ENCODE data around the gene SSBP4.

SSBP4 gene

DNA sequence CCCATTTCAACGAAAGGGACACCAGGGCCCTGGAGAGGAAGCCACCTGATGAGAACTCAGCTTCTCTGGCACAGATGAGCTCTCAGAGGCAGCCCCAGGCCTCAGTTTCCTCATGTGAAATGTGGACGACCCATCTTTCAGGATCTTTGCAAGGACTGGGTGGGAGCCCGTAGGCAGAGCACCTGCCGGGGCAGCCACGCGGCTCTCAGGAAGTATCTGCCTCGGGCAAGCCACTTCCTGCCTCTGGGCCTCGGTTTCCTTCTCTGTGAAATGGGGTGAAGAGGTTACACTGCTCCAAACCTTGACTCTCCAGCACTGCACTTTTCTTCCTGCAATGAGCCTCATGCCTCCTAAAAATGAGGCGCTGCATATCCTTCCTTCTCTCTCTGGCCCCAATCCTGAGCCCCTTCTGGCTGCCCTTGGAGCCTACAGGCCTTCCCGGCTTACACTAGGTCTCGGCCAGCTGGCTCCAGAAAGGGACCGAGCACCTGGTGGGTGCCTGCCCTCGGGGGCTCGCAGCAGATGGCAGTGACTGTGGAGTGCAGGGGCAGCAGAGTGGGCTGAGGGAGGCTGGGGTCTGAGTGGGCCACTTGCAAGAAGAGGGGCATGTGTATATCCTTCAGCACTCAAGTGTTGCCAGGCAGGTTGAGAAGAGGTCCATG is 3.5 kb downstream of the SSBP4 start:
- DNase-seq = peak; percentile 63

DNA sequence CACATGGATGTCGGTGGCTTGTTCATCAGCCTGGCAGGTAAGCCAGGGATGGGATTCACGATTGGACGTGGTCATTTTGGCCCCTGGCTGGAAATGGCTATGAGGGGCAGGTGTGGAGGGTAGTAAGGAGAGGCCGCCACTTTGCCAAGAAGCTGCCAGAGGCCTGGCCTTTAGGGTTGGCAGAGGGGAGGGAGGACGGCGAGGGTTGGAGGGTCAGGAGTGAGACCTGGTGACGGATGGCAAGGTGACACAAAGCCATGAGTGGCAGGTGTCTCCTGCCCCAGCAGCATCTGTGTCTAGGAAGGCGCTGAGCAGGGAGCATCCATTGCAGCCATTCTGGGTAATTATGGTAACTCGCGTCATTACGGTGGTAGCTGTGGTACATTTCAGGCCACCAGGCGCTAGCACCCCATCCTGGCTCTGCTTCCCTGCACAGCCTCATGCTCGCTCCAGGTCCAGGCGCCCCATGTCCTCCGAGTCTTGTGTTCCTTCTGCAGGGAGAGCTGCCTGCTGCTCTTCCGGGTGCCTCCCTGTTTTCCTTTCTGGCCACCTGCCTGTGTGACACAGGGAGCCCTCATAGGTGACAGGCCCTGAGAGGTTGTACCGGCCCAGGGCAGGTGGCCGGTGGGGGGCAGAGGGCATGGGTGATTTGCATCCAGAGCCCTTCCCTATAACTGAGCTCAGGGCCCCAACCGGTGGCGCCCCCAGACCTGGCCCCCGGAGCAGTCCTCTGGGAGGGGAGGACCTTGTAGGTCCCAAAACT is 4.2 kb downstream of the SSBP4 start:
- no peak for DNase-seq

DNA sequence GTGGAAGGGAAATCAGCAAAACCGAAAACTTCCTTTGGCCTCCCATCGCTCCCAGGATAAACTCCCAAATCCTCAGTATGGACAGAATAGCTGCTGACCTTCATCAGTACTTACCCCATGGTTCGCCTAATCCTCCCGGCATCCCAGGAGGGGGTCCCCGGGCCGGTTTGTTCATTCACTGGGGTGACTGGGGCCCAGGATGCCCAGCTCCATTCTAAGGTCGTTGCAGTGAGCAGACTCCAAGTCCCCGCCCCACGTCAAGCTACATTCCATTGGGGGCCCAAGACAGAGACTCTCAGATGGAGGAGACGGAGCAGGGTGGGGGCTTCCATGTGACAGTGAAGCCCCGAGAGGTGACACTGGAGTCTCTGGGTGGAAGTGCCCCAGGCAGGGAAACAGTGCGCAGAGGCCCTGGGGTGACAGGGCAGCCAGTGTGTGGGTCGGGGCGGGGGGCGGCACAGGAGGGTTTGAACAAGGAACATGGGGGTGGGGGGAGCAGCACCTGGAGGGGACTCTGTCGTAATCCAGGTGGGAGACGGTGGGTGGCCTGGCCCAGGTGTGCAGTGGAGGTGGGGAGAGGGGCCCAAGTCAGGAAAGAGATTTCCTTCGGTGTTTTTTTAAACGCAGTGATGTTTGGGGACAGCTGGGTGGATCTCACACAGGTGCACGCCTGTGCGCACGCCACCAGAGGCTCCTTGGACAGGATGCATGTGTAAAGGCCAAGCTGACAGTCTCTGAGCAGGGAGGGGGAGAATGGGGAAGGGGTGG is 5.1 kb downstream of the SSBP4 start:
- no peak for DNase-seq

DNA sequence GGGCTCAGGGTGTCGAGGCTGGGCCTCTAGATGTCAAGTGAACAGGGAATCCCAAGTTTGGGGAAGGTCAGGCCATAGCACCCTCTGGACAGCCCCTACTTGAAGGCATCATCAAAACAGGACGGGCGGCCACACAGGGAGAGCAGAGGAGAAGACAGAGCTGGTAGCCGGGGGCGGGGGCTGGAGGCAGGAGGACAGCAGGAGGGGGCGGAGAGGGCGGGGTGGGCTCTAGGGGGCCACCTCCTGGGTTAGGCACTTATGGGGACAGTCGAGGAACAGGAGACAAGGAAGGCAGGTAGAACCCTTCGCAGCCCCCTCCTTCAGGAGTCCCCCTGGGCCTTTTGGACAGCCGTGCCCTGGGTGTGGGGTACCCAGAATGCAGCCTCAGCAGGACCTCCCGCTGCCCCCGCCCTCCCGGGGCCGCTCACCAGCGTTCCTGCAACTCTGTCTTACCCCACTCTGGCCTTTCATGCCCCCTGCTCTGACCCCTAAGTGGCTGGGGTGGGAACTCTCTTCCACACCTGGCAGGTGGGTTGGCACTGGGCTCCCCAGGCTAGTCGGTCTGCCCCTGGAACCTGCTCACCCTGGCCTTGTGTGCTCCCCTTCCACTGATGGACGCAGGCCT is 5.8 kb downstream of the SSBP4 start:
- DNase-seq = no peak

DNA sequence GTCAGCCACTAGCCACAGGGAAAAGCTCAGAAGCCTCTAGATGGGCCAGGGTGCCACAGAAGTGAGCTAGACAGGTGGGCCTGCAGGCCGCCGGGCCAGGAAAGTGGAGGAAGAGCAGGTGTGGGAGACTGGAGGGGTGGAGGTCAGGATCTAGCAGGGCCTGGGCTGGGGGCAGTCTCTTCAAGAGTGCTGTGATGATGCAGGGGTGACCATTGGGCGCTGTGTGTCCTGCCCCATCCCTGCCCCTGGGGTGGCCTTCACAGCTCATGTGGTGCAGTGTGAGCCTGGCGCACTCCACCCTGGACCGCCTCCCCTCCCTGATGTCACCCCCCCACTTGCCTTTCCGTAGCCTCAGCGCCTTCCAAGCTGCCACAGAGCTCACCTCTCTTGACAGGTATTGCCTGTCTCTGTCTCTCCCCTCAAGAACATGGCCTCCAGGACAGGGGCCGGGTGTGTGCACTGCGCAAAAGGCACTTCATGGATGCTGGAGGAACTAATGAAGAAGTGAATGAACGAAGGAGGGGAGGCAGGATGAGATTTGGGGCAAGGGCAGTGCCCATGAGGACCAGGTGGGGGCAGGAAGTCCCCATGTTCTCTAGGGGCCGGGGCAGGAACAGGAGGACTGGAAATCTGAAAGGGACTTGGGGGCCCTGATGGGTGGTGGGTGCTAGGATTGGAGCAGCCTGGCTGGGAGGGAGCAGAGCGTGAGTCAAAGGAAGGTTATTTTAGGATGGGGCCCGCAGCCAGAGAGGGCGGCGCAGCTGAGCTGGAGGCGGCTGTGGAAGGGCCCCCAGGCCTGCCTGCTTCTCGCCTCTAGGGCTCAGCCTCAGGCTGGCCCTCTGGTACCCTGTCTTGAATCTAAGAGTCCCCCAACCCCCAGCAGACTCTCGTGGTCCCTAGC is 6.6 kb downstream of the SSBP4 start:
- no peak for DNase-seq

DNA sequence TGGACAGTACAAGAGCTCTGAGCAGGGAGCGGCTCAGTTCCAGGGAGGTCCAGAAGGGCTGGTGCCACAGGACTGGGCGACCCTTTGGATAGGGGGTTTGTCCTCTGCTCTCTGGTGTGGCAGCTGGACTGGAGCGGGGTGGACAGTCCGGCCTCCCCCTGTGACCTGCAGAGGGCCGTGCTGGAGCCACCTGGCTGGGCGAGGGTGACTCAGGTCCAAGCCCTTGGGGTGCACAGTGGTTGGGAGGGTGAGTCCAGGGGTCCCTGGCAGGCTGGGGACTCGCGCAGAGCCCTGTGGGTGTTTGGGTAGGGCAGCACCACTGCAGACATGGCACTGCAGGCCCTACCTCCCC is 7.2 kb downstream of the SSBP4 start:
- no peak for DNase-seq

DNA sequence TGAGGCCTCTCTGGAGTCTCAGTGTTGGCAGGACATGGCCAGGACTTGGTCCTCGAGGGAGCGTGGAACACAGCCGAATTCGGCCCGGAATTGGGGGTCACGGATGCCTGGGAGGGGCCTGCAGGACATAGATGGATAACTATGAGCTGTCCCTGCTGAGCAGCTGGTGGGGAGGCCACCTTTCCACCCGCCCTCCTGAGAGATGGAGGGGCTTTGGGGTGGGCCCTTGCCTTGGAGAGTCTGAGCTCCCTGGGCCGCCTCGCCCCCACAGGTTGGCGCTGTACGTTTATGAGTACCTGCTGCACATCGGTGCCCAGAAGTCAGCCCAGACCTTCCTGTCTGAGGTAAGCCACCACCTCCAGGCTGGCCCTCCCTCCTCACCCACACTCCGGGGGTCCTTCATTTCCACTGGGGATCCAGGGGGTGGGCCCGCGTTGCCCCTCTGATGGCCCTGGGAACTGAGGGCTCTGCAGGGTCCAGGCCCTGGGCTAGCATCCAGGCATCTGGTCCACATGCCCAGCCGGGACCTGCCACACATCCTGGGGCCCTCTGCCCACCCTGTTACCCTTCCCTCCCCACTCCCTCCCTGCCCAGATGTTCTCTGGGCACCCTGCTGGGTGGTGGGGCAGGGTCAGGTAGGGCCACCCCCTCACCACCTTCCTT is 8.0 kb downstream of the SSBP4 start:
- no peak for DNase-seq

DNA sequence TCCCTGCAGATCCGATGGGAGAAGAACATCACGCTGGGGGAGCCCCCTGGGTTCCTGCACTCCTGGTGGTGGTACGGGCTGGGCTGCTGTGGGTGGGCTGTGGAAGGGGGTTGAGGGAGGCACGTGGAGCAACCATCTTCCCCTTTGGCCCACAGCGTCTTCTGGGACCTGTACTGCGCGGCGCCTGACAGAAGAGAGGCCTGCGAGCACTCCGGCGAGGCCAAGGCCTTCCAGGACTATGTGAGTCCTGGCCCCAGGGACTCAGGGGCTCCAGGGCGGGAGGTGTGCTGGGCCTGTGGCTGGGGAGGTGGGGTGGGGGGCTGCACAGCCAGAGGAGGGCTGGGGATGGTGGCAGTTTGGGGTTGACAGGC is 8.5 kb downstream of the SSBP4 start:
- DNase-seq = no peak

DNA sequence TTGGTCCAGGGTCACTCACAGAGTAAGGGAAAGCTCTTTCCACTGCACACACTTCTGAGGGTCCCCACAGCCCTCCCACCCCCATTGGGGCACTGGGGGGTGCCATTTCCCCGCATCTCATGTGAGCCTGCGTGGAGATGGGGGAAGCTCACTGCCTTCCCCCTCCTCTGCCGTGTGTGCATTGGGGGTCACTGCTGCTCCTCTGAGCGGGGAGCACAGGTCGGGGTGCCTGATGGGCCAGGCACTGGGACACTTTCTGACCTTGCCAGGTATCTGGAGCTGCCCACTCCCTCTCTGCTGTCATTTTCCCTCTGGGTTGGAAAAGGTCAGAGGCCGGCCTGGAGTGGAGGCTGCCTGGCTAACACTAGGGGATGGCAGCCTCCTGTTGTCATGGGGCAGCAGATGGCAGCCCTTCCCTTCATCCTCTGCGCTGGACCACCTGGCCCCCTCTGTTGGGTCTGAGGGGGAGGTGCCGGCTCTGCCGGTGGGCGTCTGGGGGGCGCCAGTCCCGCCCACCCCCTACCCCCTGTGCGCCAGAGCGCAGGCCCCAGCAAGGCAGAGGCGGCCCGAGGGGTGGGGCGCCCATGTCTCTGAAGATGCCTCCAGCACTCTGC is 9.1 kb downstream of the SSBP4 start:
- DNase-seq = no peak

DNA sequence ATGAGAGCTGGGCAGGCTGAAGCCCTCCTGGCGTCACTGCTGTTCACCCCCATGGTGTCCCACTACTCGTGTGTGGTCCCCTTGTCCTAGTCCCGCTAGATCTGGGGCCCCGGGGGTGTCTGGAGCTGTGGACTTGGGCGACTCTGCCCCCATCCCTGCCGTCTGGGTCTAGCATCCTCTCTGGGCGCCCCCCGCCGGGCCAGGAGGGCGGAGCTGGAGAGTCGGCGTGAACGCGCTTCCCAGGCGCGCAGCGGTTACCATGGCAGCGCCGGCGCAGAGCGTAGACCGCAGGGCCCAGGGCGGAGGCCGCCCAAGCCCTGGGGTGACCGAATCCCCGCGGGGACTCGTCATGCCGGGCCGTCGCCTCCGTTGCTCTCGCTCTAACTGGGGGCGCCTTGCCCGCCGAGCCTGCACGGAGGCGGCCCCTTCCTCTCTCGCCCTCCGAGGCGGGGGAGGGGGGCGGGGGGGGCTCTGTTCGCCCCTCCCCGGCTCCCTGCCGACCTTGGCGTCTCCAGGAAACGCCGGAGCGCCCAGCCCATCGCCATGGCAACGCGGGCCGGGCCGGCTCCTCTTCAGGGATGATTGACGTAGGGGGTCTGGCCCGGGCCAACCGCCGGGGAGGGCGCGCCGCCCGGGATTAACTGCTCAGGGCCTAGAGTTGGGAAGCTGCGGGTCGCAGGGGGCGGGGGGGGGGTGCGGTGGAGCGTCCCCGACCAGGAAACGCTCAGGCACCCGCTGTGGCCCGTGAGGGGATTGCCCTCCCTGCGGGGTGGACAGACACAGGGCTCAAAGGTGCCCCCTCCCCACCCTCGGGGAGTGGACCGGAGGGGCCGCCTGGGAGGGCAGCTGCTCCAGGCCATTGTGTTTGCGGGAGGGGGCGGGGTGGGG is 9.8 kb downstream of the SSBP4 start:
- DNase-seq = peak; percentile 92

DNA sequence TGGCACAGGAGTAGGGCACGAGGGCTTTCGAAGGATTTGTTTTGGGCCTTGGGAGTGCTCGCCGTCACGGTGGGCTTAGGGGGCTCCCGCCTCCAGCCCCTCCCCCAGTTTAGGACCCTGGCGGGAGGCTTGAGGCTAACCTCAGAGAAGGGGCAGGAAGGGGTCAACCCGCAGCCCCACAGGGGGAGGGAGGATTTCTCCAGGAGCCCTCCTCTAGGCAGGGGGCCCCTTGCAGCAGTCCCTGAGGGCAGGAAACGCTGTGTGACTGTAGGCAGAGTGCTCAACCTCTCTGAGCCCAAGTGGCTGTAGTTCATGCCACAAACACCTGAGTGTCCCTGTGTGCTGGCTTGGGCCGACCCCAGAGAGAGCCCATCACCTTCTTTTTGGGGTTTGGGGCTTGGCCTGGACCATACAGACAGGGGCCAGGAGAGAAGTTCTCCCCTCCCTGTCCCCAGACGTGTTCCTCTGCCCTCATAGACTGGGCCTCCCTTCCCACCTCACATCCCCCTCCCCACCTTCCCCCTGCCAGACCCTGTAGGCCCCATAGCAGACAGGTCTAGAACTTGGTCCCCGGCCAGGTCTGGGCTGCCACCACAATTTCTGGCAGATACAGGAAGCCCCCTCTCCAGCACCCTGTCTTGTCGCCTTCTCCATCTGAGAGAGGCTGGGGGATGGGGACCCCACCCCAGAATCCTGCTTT is 10.7 kb downstream of the SSBP4 start:
- peak; percentile 44 for DNase-seq

DNA sequence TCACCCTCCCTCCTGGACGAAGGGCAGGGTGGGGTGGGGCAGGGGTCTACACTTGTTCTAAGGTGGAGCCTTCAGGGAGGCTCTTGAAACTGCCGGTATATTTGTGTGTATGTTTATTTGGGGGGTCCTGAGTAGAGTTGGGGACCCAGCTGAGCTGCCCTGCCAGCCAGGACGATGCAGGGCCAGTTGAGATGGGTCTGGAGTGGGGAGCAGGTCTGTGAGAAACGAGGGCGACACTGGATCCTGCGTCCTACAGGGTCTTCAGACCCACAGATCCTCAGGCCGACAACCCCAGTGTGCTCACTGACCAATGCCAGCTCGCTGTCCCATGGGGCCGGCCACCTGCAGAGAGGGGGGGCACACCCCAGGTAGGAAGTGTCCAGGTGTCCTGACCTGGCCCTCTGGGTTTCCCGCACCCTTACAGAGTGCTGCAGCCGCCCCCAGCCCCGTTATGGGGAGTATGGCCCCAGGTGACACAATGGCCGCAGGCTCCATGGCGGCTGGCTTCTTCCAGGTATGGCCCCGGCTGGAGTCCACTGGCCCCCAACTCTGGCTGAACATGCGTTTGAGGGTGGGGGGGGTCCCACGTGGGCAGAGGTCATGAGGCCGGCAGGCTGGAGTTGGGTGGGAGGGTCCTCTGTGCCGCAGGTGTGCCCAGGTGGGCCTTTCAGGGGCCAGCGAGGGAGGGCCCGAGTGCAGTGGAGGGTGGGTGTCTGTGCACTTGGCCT is 11.4 kb downstream of the SSBP4 start:
- DNase-seq = no peak

DNA sequence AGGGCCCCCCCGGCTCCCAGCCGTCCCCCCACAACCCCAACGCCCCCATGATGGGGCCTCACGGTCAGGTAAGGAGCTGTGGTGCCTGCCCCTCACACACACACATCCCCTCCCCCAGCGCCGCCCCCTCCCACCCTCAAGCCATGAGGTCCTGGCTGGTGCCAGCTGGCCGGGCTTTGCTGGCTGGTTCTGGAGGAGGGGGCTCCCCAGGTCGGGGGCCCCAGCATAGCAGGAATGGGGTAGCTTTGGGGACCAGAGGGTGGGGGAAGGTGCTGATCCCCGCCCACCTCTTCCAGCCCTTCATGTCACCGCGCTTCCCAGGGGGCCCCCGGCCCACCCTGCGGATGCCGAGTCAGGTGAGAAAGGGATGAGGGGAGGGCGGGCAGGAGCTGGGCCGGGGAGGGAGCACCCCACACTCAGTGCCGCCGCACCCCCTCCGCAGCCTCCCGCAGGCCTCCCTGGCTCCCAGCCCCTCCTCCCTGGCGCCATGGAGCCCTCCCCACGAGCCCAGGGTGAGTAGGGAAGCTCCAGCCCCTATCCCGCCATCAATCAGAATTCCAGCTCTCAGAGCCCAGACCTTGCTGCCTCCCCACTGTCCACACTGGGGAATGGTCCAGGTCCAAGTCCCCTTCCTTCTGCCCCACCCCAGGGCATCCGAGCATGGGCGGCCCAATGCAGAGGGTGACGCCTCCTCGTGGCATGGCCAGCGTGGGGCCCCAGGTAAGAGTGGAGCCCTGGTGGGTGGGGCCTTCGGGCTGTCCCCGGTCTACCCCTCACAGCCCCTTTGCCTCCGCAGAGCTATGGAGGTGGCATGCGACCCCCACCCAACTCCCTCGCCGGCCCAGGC is 12.4 kb downstream of the SSBP4 start:
- no peak for DNase-seq

DNA sequence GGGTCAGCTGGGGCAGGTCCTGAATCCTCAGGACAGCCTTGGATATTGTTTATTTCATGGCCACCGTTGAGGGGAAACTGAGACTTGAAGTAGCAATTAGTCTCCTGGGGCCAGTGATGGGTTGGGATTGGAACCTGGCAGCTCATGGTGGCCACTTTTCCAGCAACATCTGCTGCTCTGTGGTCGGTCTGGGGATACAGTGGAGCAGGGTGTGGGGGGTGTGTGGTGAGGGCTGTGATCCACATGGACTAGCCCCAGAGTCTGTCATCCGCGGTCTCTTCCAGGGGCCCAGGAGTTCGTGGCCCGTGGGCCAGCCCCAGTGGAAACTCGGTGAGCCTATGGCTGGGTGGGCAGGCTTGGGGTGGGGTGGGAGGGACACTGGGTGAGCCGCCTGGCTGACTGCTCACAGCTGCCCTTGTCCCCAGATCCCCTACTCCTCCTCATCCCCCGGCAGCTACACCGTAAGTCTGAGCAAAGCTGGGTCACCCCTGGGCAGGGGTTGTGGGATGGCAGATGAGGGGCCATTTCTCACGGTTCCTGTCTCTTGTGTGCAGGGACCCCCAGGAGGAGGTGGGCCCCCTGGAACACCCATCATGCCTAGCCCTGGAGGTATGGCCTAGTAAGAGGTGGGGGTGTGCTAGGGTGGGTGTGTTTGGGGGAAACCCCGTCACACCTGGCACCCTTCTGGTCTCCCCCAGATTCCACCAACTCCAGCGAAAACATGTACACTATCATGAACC is 13.2 kb downstream of the SSBP4 start:
- no peak for DNase-seq

DNA sequence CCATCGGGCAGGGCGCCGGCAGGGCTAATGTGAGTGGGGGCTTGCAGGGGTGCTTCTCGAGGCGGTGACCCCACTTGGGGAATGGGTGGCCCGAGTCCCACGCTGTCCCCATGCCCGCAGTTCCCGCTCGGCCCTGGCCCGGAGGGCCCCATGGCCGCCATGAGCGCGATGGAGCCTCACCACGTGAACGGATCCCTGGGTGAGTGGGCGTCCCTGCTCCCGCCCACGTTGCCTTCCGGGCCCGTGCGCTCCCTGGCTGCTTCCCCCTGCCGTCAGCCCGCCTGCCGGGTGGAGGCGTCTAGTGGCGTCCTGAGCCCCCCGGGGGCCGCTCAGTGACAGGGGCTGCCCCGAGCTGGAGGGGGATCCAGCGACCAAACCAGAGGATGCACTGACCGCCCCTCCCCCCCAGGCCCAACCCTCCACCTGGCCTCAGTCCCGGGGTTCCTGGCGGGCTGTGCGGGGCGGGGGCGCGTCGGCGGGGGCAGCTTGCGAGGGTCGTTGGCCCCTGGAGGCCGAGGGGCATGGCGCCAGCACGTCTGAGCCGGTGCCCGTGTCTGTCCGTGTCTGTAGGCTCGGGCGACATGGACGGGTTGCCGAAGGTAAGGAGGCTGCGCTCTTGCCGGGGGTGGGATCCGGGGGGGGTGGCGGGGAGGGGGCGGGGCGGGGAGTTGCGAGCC is 14.0 kb downstream of the SSBP4 start:
- DNase-seq = peak; percentile 35

DNA sequence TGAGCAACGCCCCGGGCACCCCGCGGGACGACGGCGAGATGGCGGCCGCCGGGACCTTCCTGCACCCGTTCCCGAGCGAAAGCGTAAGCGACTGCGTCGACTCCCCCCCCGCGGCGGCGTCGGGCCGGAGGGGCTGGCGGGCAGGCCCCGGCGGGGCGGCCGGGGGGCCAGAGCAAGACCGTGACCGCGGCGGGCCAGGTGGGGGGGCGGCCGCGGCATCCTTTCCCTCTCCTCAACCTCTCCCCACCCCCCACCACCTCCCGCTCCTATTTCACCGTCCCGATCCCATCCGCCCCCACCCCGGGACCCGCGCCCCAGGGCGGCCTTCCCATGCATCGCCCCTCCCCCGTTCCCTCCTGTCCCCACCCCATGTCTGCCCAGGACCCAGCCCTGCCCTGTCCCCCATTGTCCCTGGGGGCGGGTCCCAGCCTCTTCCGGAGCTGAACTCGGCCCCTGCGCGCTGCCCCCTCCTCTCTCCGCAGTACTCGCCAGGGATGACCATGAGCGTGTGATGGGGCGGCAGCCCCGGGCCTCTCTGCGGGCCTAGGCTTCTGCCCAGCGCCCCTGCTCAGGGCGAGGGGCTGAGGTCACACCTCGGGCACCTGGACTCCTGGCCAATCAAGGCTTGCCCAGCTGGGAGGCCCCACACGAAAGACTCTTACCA is 14.7 kb downstream of the SSBP4 start:
- DNase-seq = no peak
